H54 (cell line): ENCODE data around the gene ELOVL1.

Experiments used
- DNase-seq: peaks from one replicate; pipeline ENCODE4 v3.0.0; 2011; ENCODE audit warnings: low spot score, mixed read lengths; ENCODE audit not compliant: insufficient read length
- FAIRE-seq: peaks from 3 replicates; lab custom pipeline; 2011; peaks lifted over from hg19 to GRCh38; lab: Jason Lieb, UNC
- POLR2A ChIP-seq: IDR thresholded peaks from 2 replicates; pipeline ENCODE4 v1.6.1; 2011; ENCODE audit warnings: low read depth, mild to moderate bottlenecking, low read length

Gene ELOVL1

DNA sequence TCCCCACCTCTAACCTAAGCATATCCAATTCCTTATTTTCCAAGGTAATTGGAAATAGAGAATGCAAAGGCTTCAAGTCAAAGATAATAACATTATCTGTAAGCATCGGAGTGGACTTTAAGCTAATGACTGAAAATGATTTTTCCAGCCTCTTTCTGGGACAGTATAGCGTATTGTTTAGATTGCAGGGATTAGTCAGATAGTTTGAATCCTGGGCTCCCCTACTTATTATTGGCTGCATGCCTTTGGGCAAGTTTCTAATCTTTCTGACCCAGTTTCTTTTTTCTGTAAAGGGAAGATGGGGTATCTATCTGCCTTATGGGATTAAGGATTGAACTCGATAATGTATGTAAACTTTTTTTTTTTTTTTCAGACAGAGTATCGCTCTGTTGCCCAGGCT lies 10.6 kb downstream of the ELOVL1 start:
- TF ChIP-seq POLR2A: no peak
- DNase-seq (no peak), FAIRE-seq (no peak)

GRCh38 chr1:43354936-43355335 lies 12.9 kb downstream of the ELOVL1 start:
- no peak for FAIRE-seq
- DNase-seq: no peak
- TF ChIP-seq POLR2A: no peak

DNA sequence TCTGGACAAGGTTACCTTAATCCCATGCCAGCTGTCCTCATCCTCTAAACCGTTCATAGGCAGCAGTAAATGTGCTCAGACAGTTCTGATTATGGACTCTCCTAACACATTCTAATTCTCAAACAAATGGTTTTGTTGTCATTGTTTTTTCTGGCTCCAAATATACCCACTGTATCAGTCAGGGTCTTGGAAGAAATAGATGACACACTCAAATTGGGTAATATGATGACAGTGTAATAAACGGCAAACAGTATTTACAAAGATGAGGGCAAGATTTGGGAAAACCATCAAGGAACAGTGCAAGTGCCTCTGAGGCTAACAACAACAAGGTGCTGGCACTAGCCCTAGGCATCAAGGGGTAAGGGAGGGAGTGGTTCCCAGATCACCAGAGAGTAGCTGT lies 13.3 kb downstream of the ELOVL1 start:
- DNase-seq (no peak), FAIRE-seq (no peak)
- no peak for TF ChIP-seq POLR2A

DNA sequence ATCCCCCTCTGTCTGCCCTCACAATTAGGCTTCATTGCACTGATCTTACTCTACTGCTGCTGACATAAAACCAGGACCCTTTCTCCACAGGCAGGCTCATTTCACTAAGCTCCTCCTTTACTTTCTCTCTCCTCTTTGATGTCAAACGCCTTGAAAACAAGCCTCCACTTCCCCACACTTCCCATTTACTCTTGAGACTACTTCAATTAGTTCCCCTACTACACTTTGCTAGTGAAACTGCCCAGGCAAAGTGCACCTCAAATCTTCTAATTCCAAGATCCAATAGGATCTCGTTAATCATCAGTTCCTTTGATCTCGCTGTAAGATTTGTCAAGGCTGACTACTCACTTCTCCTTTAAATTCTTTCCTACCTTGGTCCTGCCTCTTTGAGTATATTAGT lies 14.9 kb downstream of the ELOVL1 start:
- DNase-seq (no peak), FAIRE-seq (no peak)
- no peak for TF ChIP-seq POLR2A

GRCh38 chr1:43352351-43352705 lies 15.5 kb downstream of the ELOVL1 start:
- TF ChIP-seq POLR2A: no peak
- FAIRE-seq (no peak), DNase-seq (no peak)

DNA sequence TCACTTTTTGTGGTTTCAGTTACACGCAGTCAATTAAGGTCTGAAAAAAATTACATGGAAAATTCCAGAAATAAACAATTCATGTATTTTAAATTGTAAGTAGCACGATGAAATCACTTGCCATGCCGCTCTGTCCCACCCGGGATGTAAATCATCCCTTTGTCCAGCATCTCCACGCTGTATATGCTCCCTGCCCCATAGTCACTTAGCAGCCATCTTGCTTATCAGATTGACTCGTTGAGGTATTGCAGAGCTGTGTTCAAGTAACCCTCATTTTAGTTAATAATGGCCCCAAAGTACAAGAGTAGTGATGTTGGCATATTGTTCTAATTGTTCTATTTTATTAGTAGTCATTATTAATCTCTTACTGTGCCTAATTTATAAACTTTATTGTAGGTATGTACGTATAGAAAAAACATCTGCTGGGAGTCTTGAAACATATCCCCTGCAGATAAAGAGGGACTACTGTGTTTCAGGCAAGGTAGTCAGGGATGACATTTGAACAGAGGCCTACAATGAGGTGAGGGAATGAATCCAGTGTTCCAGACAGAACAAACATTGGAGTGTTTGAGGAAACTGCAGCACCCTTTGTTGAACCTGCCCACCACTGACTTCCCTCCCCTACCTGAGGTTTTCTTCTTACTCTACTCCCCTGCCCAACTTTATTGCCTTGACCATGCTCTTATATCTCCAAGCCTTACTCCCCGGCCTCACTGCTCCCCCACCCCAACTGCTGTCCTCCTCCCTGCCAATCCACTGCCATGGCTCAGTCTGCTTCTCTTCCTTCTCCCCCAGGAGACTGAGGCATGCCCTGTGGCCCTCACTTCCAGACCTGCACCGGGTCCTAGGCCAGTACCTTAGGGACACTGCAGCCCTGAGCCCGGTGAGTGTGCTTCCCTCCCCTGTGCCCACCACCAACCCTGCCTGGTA lies 16.1 kb downstream of the ELOVL1 start:
- no peak for DNase-seq
- TF ChIP-seq POLR2A: no peak
- FAIRE-seq: no peak

DNA sequence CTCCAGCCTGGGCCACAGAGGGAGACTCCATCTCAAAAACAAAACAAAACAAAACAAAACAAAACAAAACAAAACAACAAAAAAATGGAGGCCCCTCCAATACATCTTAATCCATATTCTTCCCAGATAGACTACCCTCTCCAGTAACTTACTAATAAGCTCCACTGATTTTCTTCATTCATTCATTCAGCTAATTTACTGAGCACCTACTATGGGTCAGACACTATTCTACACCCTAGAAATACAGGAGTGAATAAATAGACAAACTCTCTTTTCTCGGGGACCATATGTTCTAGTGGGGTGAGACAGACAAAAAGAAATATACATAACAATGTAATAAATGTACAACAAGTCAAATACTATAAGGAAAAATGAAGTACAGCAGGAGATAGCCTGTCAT lies 16.8 kb downstream of the ELOVL1 start:
- no peak for DNase-seq
- TF ChIP-seq POLR2A: no peak
- no peak for FAIRE-seq

GRCh38 chr1:43349594-43350306 lies 18.1 kb downstream of the ELOVL1 start:
- no peak for TF ChIP-seq POLR2A
- FAIRE-seq: no peak
- DNase-seq: no peak

GRCh38 chr1:43348809-43349593 lies 18.8 kb downstream of the ELOVL1 start:
- TF ChIP-seq POLR2A: peak; percentile 53
- peak; percentile 77 for DNase-seq
- no peak for FAIRE-seq

- FAIRE-seq (no peak), DNase-seq (no peak)
These were observed 19.4 kb downstream of the ELOVL1 start for GRCh38 chr1:43348343-43348808.

DNA sequence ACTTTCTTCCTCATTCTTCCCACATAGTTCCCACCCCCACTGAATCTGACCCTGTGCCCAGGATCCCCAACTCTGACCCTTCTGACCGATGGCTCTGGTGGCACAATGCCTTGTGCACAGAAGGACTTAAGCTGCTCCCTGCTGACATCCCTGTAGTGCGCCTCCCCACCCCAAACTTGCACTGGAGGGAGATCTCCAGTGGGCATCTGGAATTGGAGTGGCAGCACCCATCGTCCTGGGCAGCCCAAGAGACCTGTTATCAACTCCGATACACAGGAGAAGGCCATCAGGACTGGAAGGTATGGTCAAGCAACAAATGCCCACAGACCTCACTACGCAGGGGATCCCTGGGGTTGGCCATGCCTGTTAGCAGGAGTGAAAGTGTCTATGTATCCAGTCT lies 21.2 kb downstream of the ELOVL1 start:
- DNase-seq (no peak), FAIRE-seq (no peak)
- no peak for TF ChIP-seq POLR2A

More at GRCh38 chr1:43348343-43348808, 19.4 kb downstream of the ELOVL1 start:
- TF ChIP-seq POLR2A: no peak

DNA sequence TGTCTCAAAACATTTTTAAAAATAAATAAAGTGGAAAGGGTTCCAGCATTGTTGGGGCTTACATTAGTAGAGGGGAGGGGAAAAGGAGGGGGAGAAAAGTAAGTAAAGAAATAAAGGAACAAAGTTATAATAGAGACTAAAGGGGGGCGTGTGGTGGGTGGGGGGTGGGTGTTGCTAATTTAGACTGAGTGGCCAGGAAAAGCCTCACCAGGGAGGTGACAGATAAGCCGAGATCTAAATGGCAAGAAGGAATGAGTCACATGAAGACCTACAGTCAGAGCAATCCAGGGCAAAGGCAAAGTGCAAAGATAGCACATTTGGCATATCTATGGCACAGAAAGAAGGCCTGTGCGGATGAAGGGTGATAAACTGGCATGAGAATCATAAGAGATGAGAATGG lies 22.7 kb downstream of the ELOVL1 start:
- FAIRE-seq (peak; percentile 48), DNase-seq (peak; percentile 40)
- TF ChIP-seq POLR2A: no peak

- no peak for FAIRE-seq
- no peak for DNase-seq
These were observed 23.5 kb downstream of the ELOVL1 start for GRCh38 chr1:43344267-43344850.

More at GRCh38 chr1:43344267-43344850, 23.5 kb downstream of the ELOVL1 start:
- TF ChIP-seq POLR2A: no peak
